ENCODE measurements around the gene CSF1R. TPM values are rescaled to one million over a fixed set of nuclear protein-coding genes. Genes with fewer than 3 reads are reported as not detected.

Gene CSF1R
- total RNA-seq, 1 donor from 2014 or later = not detected

DNA sequence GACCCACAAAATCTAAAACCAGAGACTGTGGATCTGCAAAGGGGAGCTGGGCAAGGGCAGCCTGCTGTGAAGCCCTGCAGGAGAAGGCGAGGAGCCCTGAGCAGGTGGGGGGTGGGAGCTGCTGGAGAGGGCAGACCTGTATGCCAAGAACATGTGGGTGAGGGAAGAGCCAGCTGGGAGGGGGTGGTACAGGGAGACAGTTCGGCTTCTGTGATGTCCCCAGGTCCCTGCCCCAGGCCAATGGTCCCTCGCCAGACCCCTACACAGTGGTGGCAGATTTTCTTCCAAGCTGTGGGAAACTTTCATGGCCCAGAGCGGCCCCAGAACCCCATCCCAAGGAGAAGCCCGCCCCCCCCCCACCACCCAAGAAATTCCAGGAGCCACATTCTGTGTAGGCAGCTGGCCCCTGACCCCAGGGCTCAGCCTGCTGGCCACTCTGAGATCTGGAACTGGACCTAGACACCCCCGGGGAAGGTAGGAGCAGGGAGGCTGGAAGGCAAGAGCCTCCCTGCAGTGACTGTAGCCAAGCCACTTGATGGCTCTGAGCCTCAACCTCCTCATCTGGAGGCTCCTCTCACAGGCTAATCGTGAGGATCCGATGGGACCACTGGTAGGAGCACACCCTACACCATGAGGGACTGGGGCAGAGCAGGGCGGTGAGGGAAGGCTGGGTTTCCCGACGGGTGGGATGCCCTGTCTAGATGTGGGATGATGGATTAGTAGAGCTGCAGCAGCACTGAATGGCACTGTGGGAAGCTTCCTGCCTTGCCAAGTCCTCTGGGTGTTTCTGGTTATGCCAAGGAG is 22.6 kb upstream of the CSF1R start:
- H3K27me3 ChIP-seq (ENCODE audit: control insufficient read depth, insufficient read depth, low read length) = no peaks in the 10 kb centered on the region
- DNase-seq (ENCODE audit: low read depth) (no peak), FAIRE-seq (no peak)
- H3K4me3 ChIP-seq (ENCODE audit: low read depth, low read length) = no peak overlapping the region
- no peaks in the 10 kb centered on the region for H3K36me3 ChIP-seq (ENCODE audit: control insufficient read depth, insufficient read depth, low read length)
- TF ChIP-seq, protein P1, sequence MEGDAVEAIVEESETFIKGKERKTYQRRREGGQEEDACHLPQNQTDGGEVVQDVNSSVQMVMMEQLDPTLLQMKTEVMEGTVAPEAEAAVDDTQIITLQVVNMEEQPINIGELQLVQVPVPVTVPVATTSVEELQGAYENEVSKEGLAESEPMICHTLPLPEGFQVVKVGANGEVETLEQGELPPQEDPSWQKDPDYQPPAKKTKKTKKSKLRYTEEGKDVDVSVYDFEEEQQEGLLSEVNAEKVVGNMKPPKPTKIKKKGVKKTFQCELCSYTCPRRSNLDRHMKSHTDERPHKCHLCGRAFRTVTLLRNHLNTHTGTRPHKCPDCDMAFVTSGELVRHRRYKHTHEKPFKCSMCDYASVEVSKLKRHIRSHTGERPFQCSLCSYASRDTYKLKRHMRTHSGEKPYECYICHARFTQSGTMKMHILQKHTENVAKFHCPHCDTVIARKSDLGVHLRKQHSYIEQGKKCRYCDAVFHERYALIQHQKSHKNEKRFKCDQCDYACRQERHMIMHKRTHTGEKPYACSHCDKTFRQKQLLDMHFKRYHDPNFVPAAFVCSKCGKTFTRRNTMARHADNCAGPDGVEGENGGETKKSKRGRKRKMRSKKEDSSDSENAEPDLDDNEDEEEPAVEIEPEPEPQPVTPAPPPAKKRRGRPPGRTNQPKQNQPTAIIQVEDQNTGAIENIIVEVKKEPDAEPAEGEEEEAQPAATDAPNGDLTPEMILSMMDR (IDR thresholded peaks at IDR 0.05; ENCODE audit: insufficient read depth, low read length, severe bottlenecking) = no peak

DNA sequence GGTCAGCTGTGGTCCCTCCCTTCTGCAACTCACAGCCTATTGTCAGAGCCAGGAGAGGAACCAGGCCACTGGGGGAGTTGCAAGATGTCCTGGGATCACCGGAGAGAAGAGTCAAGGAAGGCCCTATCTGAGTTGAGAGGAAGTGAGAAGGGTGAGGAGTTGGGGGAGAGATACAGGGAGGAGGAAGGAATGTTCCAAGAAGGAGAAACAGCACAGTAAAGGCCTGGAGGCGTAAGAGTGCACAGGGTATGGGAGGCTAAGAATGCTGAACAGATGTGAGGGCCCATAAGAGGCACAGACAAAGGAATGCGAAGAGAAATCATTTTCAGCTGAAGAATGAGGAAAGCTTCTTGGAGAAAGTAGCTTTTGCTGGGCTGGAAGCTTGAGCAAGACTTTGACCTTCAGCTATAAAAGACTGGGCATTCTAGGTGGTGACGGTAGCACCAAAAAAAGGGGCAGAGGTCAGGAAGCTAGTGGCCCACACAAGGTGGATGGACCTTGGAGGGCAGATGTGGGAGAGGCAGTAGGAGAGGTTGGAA is 21.6 kb upstream of the CSF1R start:
- no peaks in the 10 kb centered on the region for H3K36me3 ChIP-seq (ENCODE audit: control insufficient read depth, insufficient read depth, low read length)
- no peaks in the 10 kb centered on the region for H3K27me3 ChIP-seq (ENCODE audit: control insufficient read depth, insufficient read depth, low read length)
- no peak overlapping the region for H3K4me3 ChIP-seq (ENCODE audit: low read depth, low read length)
- FAIRE-seq (no peak), DNase-seq (ENCODE audit: low read depth) (no peak)
- TF ChIP-seq, protein P1 (IDR thresholded peaks at IDR 0.05; ENCODE audit: insufficient read depth, low read length, severe bottlenecking) = no peak

DNA sequence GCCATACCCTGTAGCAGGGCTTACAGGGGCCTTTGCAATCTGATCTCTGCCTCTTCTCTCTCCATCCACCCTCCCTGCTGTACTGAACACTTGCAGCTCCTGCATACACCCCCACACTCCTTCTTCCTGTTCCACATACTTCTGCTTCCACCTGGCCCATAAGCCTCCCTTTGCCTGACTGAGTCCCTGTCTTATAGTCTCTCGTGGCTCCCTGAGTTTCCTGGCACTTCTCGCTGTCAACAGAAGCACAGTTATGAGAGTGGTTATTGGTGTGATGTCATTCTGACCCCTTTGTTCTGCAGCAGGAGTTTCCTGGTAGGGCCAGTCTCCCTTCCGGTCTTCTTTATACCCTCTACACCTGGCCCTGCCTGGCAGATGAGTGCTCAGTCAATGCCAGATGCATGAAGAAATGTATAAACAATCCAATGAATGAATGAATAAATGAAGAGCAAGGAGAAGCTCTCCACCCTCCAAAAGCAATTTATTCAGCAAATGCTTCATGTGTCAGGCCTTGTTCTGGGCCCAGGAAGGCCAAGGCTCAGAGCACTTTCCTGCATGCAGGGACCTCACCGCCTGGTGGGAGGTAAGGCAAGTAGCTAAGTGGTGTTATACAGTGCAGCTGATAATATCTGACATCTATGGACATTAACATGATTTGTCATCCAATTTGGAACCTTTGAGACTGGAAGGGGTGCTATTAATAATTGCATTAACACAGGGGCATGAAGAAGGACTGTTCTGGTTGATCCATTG is 20.5 kb upstream of the CSF1R start:
- DNase-seq (ENCODE audit: low read depth) = no peak
- Histone ChIP-seq H3K4me3 (ENCODE audit: low read depth, low read length) (no peak overlapping the region), H3K36me3 (ENCODE audit: control insufficient read depth, insufficient read depth, low read length) (no peaks in the 10 kb centered on the region), H3K27me3 (ENCODE audit: control insufficient read depth, insufficient read depth, low read length) (no peaks in the 10 kb centered on the region)
- no peak for FAIRE-seq
- TF ChIP-seq, protein P1 (IDR thresholded peaks at IDR 0.05; ENCODE audit: insufficient read depth, low read length, severe bottlenecking) = no peak

DNA sequence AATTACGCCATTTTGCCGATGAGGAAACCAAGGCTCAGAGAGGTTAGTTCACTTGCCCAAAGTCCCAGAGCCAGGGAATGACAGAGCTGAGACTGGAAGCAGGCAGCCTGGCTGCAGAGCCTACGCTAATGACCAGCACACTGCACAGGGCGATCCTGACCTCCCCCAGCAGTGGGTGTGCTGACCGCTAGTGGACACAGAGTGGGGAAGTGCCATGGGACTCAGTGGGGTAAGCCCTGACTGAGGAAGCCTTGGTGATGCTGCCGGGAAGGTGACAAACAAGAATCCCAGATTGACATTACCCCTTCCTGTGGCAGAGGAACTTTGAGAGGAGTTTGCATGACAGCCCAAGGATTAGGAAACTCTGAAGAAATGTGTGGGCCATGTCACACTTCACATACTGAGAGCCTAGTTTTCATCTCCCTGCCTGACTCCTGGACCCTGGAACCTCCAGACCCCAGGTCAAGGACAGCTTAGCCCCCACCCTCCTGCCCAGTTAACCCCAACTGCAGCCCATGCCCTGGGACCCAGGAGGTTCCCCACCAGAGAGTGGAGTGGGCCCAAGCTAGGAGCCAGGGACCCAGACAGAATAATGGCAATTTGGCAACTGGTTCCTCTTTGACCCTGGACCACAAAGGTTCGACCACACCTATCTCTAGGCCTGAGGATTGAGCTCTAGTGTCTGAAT is 19.7 kb upstream of the CSF1R start:
- H3K27me3 ChIP-seq (ENCODE audit: control insufficient read depth, insufficient read depth, low read length) = no peaks in the 10 kb centered on the region
- FAIRE-seq (no peak), DNase-seq (ENCODE audit: low read depth) (no peak)
- H3K4me3 ChIP-seq (ENCODE audit: low read depth, low read length) = no peak overlapping the region
- TF ChIP-seq, protein P1 (IDR thresholded peaks at IDR 0.05; ENCODE audit: insufficient read depth, low read length, severe bottlenecking) = no peak
- H3K36me3 ChIP-seq (ENCODE audit: control insufficient read depth, insufficient read depth, low read length) = no peaks in the 10 kb centered on the region

DNA sequence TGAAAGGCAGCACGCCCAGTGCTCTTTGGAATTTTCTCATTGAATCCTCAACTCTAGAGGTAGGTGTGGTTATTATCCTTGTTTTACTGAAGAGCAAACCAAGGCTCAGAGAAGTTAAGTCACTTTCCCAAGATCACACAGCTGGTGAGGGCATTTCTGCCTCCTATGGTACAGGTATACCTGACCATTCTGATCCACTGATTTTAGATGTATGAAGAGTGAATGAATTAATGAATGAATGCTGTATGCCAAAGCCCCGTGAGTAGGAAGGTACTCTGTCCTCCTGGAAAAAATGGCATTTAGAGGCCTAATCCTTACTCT is 18.2 kb upstream of the CSF1R start:
- TF ChIP-seq, protein P1 (IDR thresholded peaks at IDR 0.05; ENCODE audit: insufficient read depth, low read length, severe bottlenecking) = no peak
- FAIRE-seq = no peak
- no peak for DNase-seq (ENCODE audit: low read depth)
- Histone ChIP-seq H3K27me3 (ENCODE audit: control insufficient read depth, insufficient read depth, low read length) (no peaks in the 10 kb centered on the region), H3K4me3 (ENCODE audit: low read depth, low read length) (no peak overlapping the region), H3K36me3 (ENCODE audit: control insufficient read depth, insufficient read depth, low read length) (no peaks in the 10 kb centered on the region)
